Measurements from ENCODE around the gene TRABD2A.
A peak's percentile ranks its signal among the peaks of the same experiment; 100 is the strongest.
"Not testable (repeated sequence)": the region's sequence is repeated elsewhere in the genome, so short reads cannot be mapped to it uniquely, and the experiment has no call there.

Gene TRABD2A

GRCh38 chr2:84885111-84885510, 4.2 kb upstream of the TRABD2A start:
- Histone ChIP-seq H3K27me3 (ENCODE audit: control insufficient read depth, insufficient read depth, low read length) (peaks cover 8% of the 10 kb centered on the region), H3K4me2 (ENCODE audit: low read length) (no peak overlapping the region), H3K9ac (ENCODE audit: low read depth, low read length) (no peak overlapping the region), H3K36me3 (ENCODE audit: insufficient read depth, low read length) (no peaks in the 10 kb centered on the region), H3K4me1 (ENCODE audit: control insufficient read depth, insufficient read depth, low read length) (peaks cover 20% of the 10 kb centered on the region), H3K4me3 (ENCODE audit: low read length) (no peak overlapping the region), H3K9me3 (replicated peaks; ENCODE audit: low read length) (no peaks in the 10 kb centered on the region)

DNA sequence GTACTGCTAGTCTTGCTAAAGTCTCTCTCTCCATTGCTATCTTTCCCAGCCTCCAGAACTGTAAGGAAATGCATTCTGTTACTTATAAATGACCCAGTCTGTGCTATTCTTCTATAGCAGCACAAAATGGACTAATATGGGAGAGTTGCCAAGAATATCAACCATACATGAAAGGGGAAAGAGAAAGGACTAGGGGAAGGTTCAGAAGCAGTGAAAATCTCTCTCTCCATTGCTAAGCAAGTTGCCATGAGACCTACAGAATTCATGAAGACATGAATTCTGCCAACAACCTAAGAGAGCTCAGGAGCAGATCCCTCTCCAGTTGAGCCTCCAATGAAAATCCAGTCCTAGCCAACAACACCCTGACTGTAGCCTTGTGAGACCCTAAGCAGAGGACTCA, 3.6 kb upstream of the TRABD2A start:
- peaks cover 12% of the 10 kb centered on the region for H3K27me3 ChIP-seq (ENCODE audit: control insufficient read depth, insufficient read depth, low read length)
- H3K4me1 ChIP-seq (ENCODE audit: control insufficient read depth, insufficient read depth, low read length), result peaks cover 23% of the 10 kb centered on the region
- no peaks in the 10 kb centered on the region for H3K36me3 ChIP-seq (ENCODE audit: insufficient read depth, low read length)
- no peak overlapping the region for H3K4me3 ChIP-seq (ENCODE audit: low read length)
- H3K4me2 ChIP-seq (ENCODE audit: low read length), result no peak overlapping the region
- no peak overlapping the region for H3K9ac ChIP-seq (ENCODE audit: low read depth, low read length)
- no peaks in the 10 kb centered on the region for H3K9me3 ChIP-seq (replicated peaks; ENCODE audit: low read length)

DNA sequence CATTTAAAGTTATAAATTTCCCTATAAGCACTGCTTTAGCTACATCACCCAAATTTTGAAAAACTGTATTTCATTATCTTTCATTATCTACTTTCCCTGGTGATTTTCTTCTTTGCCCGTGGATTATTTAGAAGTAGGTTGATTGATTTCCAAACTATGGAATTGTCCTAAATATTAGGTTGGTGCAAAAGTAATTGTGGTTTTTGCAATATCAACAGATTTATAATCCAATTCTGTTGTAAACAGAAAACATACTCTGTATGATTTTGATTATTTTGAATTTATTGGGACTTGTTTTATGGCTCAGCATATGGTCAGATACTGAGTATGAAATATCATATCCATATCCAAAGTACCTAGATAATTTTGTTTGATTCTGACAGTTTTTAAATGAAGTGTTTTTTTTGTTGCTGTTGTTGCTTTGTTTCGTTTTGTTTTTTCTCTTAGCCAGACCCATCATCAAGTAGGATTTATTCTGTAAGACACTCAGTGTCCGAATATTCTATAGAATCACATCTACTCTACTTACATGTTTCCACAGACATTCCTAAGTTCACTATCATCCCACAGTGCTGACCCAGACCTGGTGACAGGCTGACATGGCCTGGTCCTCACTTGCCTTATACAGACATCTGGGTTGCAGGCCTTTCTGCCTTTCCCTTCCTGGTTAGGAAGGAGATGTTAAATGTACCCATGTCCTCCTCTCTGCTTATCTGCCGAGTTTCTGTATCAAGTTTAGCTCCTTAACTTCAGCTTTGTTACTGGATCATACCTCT, 2.1 kb upstream of the TRABD2A start:
- Histone ChIP-seq H3K9me3 (replicated peaks; ENCODE audit: low read length) (no peaks in the 10 kb centered on the region), H3K27me3 (ENCODE audit: control insufficient read depth, insufficient read depth, low read length) (peaks cover 19% of the 10 kb centered on the region), H3K4me3 (ENCODE audit: low read length) (no peak overlapping the region), H3K4me1 (ENCODE audit: control insufficient read depth, insufficient read depth, low read length) (peaks cover 10% of the 10 kb centered on the region), H3K36me3 (ENCODE audit: insufficient read depth, low read length) (no peaks in the 10 kb centered on the region), H3K9ac (ENCODE audit: low read depth, low read length) (no peak overlapping the region), H3K4me2 (ENCODE audit: low read length) (no peak overlapping the region)

GRCh38 chr2:84882414-84882738, 1.5 kb upstream of the TRABD2A start:
- Histone ChIP-seq H3K9me3 (replicated peaks; ENCODE audit: low read length) (no peaks in the 10 kb centered on the region), H3K36me3 (ENCODE audit: insufficient read depth, low read length) (no peaks in the 10 kb centered on the region), H3K4me2 (ENCODE audit: low read length) (peak overlapping the region; percentile 85), H3K4me1 (ENCODE audit: control insufficient read depth, insufficient read depth, low read length) (peaks cover 10% of the 10 kb centered on the region), H3K9ac (ENCODE audit: low read depth, low read length) (peak overlapping the region; percentile 5), H3K4me3 (ENCODE audit: low read length) (no peak overlapping the region), H3K27me3 (ENCODE audit: control insufficient read depth, insufficient read depth, low read length) (peaks cover 23% of the 10 kb centered on the region)

DNA sequence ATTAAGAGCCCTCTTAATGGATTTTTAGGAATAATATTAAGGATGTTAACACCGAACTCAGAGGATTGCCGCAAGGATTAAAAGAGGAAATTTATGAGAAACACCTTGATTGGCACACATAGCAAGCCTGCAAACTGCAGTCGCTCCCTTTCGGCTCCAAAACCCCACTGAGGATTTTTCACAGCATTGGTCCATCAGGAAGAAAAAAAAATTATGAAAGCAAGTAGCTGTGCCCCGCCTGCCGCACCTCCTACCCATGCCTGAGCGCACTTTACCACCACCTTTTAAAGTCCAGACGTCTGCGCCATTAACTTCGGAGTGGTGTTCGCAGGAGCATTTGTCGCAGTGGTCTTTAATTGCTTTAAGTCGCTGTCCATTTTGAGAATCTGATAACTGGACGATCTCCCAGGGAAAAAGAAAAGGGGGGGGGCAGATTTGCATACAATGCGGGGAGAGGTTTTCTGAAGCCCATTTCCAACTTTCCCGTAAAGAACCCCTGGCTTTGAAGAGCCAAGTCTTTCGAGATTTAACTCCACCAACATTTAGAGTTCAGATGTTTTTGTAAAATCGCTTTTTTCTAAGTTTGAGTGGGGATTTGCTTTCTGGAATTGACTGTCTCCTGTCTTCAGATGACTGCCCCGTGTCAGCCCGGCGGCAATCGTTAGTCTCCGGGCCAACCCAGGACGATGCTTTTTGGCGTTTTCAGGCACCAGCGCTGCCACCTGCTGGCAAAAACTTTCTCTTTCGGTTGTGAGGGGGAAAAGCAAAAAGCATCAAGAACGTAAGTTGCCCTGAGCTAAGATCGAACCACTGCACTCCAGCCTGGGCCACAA, 913 bp upstream of the TRABD2A start:
- H3K4me2 ChIP-seq (ENCODE audit: low read length), result peak overlapping the region; percentile 85
- no peaks in the 10 kb centered on the region for H3K9me3 ChIP-seq (replicated peaks; ENCODE audit: low read length)
- H3K4me3 ChIP-seq (ENCODE audit: low read length), result peak overlapping the region; percentile 71
- H3K36me3 ChIP-seq (ENCODE audit: insufficient read depth, low read length), result no peaks in the 10 kb centered on the region
- peaks cover 10% of the 10 kb centered on the region for H3K4me1 ChIP-seq (ENCODE audit: control insufficient read depth, insufficient read depth, low read length)
- peak overlapping the region; percentile 56 for H3K9ac ChIP-seq (ENCODE audit: low read depth, low read length)
- H3K27me3 ChIP-seq (ENCODE audit: control insufficient read depth, insufficient read depth, low read length), result peaks cover 25% of the 10 kb centered on the region

- H3K9me3 ChIP-seq (replicated peaks; ENCODE audit: low read length), result no peaks in the 10 kb centered on the region
- H3K9ac ChIP-seq (ENCODE audit: low read depth, low read length), result peak overlapping the region; percentile 41
- no peaks in the 10 kb centered on the region for H3K36me3 ChIP-seq (ENCODE audit: insufficient read depth, low read length)
- H3K4me3 ChIP-seq (ENCODE audit: low read length), result peak overlapping the region; percentile 71
- peak overlapping the region; percentile 85 for H3K4me2 ChIP-seq (ENCODE audit: low read length)
- peaks cover 28% of the 10 kb centered on the region for H3K27me3 ChIP-seq (ENCODE audit: control insufficient read depth, insufficient read depth, low read length)
- peaks cover 10% of the 10 kb centered on the region for H3K4me1 ChIP-seq (ENCODE audit: control insufficient read depth, insufficient read depth, low read length)
Measured at GRCh38 chr2:84880395-84880644, 564 bp downstream of the TRABD2A start.

DNA sequence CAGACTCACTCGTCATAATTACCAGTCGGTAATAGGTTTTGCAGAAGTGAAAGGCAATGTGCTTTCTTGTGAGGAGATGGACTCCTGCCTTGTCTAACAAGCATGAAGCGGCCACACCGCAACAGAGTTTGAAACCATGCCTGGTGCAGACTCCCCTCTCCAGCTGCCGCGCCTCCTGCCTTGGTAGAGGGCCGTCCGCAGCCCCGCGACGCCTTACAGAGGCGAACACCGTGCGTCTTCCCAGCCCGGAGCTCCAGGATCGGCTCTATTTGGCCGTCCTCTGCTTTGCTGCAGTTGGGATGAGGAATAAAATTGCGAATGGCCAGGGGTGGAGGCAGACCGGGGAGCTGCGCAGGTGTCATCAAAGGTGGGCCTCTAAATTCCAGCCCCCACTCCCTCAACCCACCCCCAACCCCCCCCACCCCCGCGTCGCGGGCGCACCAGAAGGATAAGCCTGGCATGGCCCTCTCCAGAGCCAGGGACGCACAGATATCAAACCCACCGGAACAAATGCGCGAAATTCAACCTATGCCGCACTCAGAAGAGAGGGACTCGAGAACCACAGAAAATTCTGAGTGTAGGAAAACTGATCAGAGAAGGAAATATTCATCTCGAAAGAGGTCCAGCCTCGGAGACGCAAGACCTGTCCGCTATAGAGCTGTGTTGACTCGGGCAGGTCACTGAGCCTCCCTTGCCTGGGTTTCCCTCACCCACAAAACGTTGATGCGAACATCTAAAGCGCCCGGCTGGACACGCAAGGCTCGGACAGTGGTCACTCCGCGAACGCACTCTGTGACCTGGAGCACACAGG, 1.1 kb downstream of the TRABD2A start:
- H3K4me3 ChIP-seq (ENCODE audit: low read length), result peak overlapping the region; percentile 71
- peak overlapping the region; percentile 85 for H3K4me2 ChIP-seq (ENCODE audit: low read length)
- peaks cover 28% of the 10 kb centered on the region for H3K27me3 ChIP-seq (ENCODE audit: control insufficient read depth, insufficient read depth, low read length)
- peak overlapping the region; percentile 41 for H3K9ac ChIP-seq (ENCODE audit: low read depth, low read length)
- H3K9me3 ChIP-seq (replicated peaks; ENCODE audit: low read length), result no peaks in the 10 kb centered on the region
- no peaks in the 10 kb centered on the region for H3K36me3 ChIP-seq (ENCODE audit: insufficient read depth, low read length)
- H3K4me1 ChIP-seq (ENCODE audit: control insufficient read depth, insufficient read depth, low read length), result peaks cover 10% of the 10 kb centered on the region

- Histone ChIP-seq H3K9ac (ENCODE audit: low read depth, low read length) (no peak overlapping the region), H3K4me2 (ENCODE audit: low read length) (peak overlapping the region; percentile 44), H3K4me3 (ENCODE audit: low read length) (no peak overlapping the region), H3K4me1 (ENCODE audit: control insufficient read depth, insufficient read depth, low read length) (peaks cover 10% of the 10 kb centered on the region), H3K27me3 (ENCODE audit: control insufficient read depth, insufficient read depth, low read length) (peaks cover 28% of the 10 kb centered on the region), H3K9me3 (replicated peaks; ENCODE audit: low read length) (no peaks in the 10 kb centered on the region), H3K36me3 (ENCODE audit: insufficient read depth, low read length) (no peaks in the 10 kb centered on the region)
Measured at GRCh38 chr2:84878896-84879583, 1.8 kb downstream of the TRABD2A start.

DNA sequence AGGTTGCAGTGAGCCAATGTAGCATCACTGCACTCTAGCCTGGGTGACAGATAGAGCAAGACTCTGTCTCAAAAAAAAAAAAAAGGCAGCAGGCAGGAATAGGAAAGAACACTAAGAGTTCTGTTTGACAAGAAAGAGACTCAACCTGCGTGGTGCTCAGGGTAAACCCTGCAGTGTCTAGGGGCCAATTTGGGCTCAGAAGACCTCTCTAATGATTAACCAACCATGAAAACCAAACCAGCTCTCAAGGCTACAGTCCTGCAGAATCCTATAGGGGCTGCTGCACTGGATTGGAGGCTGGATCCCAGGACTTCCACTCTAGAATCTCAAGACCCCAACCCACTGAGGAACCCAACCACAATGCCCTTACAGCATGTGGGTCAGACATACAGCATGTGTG, 2.4 kb downstream of the TRABD2A start:
- H3K4me2 ChIP-seq (ENCODE audit: low read length), result no peak overlapping the region
- H3K36me3 ChIP-seq (ENCODE audit: insufficient read depth, low read length), result no peaks in the 10 kb centered on the region
- no peak overlapping the region for H3K4me3 ChIP-seq (ENCODE audit: low read length)
- no peaks in the 10 kb centered on the region for H3K9me3 ChIP-seq (replicated peaks; ENCODE audit: low read length)
- H3K27me3 ChIP-seq (ENCODE audit: control insufficient read depth, insufficient read depth, low read length), result peaks cover 28% of the 10 kb centered on the region
- no peak overlapping the region for H3K9ac ChIP-seq (ENCODE audit: low read depth, low read length)
- peaks cover 10% of the 10 kb centered on the region for H3K4me1 ChIP-seq (ENCODE audit: control insufficient read depth, insufficient read depth, low read length)

- no peaks in the 10 kb centered on the region for H3K9me3 ChIP-seq (replicated peaks; ENCODE audit: low read length)
- no peak overlapping the region for H3K4me3 ChIP-seq (ENCODE audit: low read length)
- H3K4me1 ChIP-seq (ENCODE audit: control insufficient read depth, insufficient read depth, low read length), result peaks cover 10% of the 10 kb centered on the region
- H3K36me3 ChIP-seq (ENCODE audit: insufficient read depth, low read length), result no peaks in the 10 kb centered on the region
- peaks cover 28% of the 10 kb centered on the region for H3K27me3 ChIP-seq (ENCODE audit: control insufficient read depth, insufficient read depth, low read length)
- no peak overlapping the region for H3K9ac ChIP-seq (ENCODE audit: low read depth, low read length)
- no peak overlapping the region for H3K4me2 ChIP-seq (ENCODE audit: low read length)
Measured at GRCh38 chr2:84876369-84876768, 4.5 kb downstream of the TRABD2A start.

- not testable (repeated sequence) for H3K4me1 ChIP-seq (ENCODE audit: control insufficient read depth, insufficient read depth, low read length); H3K4me3 ChIP-seq (ENCODE audit: low read length); H3K9me3 ChIP-seq (replicated peaks; ENCODE audit: low read length); H3K36me3 ChIP-seq (ENCODE audit: insufficient read depth, low read length); H3K9ac ChIP-seq (ENCODE audit: low read depth, low read length); H3K4me2 ChIP-seq (ENCODE audit: low read length)
- peaks cover 26% of the 10 kb centered on the region for H3K27me3 ChIP-seq (ENCODE audit: control insufficient read depth, insufficient read depth, low read length)
Measured at GRCh38 chr2:84875619-84876018, 5.3 kb downstream of the TRABD2A start.
